ENCODE measurements around the gene VGLL3. TPM values are rescaled to one million over a fixed set of nuclear protein-coding genes. Genes with fewer than 3 reads are reported as not detected.

Gene VGLL3
- polyA plus RNA-seq, 1 experiment: 27.2 TPM

DNA sequence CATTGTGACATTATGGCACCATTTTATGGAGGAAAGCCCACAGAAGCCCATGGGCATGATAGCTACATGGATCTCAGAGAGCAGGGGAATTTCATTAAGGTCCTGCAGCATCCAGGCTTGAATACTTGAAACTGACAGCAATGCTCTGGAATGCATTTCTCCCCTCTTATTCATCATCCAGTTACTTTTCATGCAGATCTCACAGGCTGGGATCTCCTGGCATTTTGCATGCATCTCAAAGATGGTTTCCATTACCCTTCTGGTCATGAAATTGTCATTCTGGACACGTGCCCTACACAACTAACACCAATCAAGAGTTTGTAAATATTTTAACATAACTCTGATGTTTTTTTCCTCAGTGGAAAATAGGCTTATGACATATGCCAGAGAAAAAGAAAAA is 32.4 kb downstream of the VGLL3 start:
- no peak overlapping the region for H3K27ac ChIP-seq (ENCODE audit: low read depth, low read length)
- CTCF ChIA-PET: no interaction called here
- peak; percentile 80 for DNase-seq (ENCODE audit: low read depth, low spot score)
- H3K9me3 ChIP-seq (ENCODE audit: control insufficient read depth, insufficient read depth, low read length): no peaks in the 10 kb centered on the region; the same call in 1 of the 2 replicates
- TF ChIP-seq CTCF (IDR thresholded peaks at IDR 0.05; ENCODE audit: low read depth, low read length): no peak
- H3K4me3 ChIP-seq (ENCODE audit: low read depth, low read length): no peak overlapping the region
- H3K27me3 ChIP-seq (ENCODE audit: control insufficient read depth, insufficient read depth, low read length): no peaks in the 10 kb centered on the region
- POLR2A ChIA-PET: interaction anchor here (1.7 kb wide), 1 partner anchor 21 kb away, joined by 9 read pairs; no protein-coding TSS in a partner anchor

DNA sequence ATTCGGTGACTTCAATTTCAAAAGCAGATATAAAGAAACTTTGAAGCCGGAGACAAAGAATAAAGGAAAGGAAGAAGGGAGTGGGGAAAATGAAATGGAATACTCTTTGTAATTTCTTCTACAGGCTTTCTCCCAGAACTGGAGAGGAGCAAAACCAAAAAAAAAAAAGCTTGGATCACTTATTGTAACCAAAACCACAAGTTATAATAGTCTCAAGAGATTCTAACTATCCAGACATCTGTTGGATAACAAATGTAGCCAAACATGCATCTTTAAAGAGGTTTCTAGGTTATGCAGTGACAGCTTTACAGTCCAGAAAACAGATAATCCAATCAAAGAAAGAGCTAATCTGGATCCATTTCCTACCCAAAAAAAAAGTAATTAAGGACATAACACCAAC is 36.2 kb downstream of the VGLL3 start:
- ChIA-PET CTCF (interaction anchor here (1.0 kb wide), 1 partner anchor 10 kb away, joined by 8 read pairs; no protein-coding TSS in a partner anchor), POLR2A (interaction anchor here (1.1 kb wide), 1 partner anchor 36 kb away, joined by 3 read pairs; no protein-coding TSS in a partner anchor)
- Histone ChIP-seq H3K27me3 (ENCODE audit: control insufficient read depth, insufficient read depth, low read length) (no peaks in the 10 kb centered on the region), H3K9me3 (ENCODE audit: control insufficient read depth, insufficient read depth, low read length) (no peaks in the 10 kb centered on the region; the same call in 1 of the 2 replicates), H3K27ac (ENCODE audit: low read depth, low read length) (no peak overlapping the region), H3K4me3 (ENCODE audit: low read depth, low read length) (no peak overlapping the region)
- no peak for DNase-seq (ENCODE audit: low read depth, low spot score)
- no peak for TF ChIP-seq CTCF (IDR thresholded peaks at IDR 0.05; ENCODE audit: low read depth, low read length)

- no peak for TF ChIP-seq CTCF (IDR thresholded peaks at IDR 0.05; ENCODE audit: low read depth, low read length)
- Histone ChIP-seq H3K4me3 (ENCODE audit: low read depth, low read length) (no peak overlapping the region), H3K9me3 (ENCODE audit: control insufficient read depth, insufficient read depth, low read length) (no peaks in the 10 kb centered on the region; the same call in 1 of the 2 replicates), H3K27ac (ENCODE audit: low read depth, low read length) (no peak overlapping the region), H3K27me3 (ENCODE audit: control insufficient read depth, insufficient read depth, low read length) (no peaks in the 10 kb centered on the region)
- POLR2A ChIA-PET: interaction anchor here (1.1 kb wide), 1 partner anchor 36 kb away, joined by 3 read pairs; no protein-coding TSS in a partner anchor
- CTCF ChIA-PET: no interaction called here
- DNase-seq (ENCODE audit: low read depth, low spot score): no peak
Measured at GRCh38 chr3:86954226-86954625, 36.7 kb downstream of the VGLL3 start.

DNA sequence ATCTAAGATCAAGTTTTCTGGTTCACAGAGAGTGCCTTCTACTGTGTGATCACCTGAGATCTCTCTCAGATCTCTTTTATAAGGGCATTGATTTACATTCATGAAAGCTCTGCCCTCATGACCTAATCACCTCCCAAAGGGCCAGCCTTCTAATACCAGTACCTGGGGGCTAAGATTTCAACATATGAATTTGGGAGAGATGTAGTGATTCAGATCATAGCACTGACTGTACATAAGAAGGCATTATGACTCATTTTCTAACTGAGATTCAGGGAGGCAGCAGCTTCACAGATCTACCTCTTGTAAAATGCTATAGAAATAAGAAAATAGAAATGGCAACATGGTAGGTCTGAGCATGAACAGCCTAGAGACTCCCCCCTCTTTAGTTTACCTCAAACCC is 39.6 kb downstream of the VGLL3 start:
- Histone ChIP-seq H3K9me3 (ENCODE audit: control insufficient read depth, insufficient read depth, low read length) (no peaks in the 10 kb centered on the region; the same call in 1 of the 2 replicates), H3K27me3 (ENCODE audit: control insufficient read depth, insufficient read depth, low read length) (no peaks in the 10 kb centered on the region), H3K4me3 (ENCODE audit: low read depth, low read length) (no peak overlapping the region), H3K27ac (ENCODE audit: low read depth, low read length) (no peak overlapping the region)
- POLR2A ChIA-PET: interaction anchor here (0.7 kb wide), 1 partner anchor 161 kb away, joined by 4 read pairs; no protein-coding TSS in a partner anchor
- no peak for TF ChIP-seq CTCF (IDR thresholded peaks at IDR 0.05; ENCODE audit: low read depth, low read length)
- DNase-seq (ENCODE audit: low read depth, low spot score): no peak
- CTCF ChIA-PET: interaction anchor here (1.7 kb wide), 1 partner anchor 132 kb away, joined by 7 read pairs; no protein-coding TSS in a partner anchor

GRCh38 chr3:86950717-86951116 is 40.2 kb downstream of the VGLL3 start:
- no peak for DNase-seq (ENCODE audit: low read depth, low spot score)
- no peak for TF ChIP-seq CTCF (IDR thresholded peaks at IDR 0.05; ENCODE audit: low read depth, low read length)
- H3K27me3 ChIP-seq (ENCODE audit: control insufficient read depth, insufficient read depth, low read length): no peaks in the 10 kb centered on the region
- no peak overlapping the region for H3K27ac ChIP-seq (ENCODE audit: low read depth, low read length)
- CTCF ChIA-PET: interaction anchor here (1.7 kb wide), 1 partner anchor 132 kb away, joined by 7 read pairs; no protein-coding TSS in a partner anchor
- H3K9me3 ChIP-seq (ENCODE audit: control insufficient read depth, insufficient read depth, low read length): no peaks in the 10 kb centered on the region
- POLR2A ChIA-PET: no interaction called here
- no peak overlapping the region for H3K4me3 ChIP-seq (ENCODE audit: low read depth, low read length)

Measured in AG04450 (cell line).